NCI-H1105 treated with DMSO at 0.1 percent for 48 hours (cell line): ENCODE data around the gene TOP2A.
A peak's percentile ranks its signal among the peaks of the same experiment; 100 is the strongest.

Experiments used
- DNase-seq: peaks from one replicate; lab custom pipeline; 2025; lab: John Stamatoyannopoulos, UW

TOP2A gene

DNA sequence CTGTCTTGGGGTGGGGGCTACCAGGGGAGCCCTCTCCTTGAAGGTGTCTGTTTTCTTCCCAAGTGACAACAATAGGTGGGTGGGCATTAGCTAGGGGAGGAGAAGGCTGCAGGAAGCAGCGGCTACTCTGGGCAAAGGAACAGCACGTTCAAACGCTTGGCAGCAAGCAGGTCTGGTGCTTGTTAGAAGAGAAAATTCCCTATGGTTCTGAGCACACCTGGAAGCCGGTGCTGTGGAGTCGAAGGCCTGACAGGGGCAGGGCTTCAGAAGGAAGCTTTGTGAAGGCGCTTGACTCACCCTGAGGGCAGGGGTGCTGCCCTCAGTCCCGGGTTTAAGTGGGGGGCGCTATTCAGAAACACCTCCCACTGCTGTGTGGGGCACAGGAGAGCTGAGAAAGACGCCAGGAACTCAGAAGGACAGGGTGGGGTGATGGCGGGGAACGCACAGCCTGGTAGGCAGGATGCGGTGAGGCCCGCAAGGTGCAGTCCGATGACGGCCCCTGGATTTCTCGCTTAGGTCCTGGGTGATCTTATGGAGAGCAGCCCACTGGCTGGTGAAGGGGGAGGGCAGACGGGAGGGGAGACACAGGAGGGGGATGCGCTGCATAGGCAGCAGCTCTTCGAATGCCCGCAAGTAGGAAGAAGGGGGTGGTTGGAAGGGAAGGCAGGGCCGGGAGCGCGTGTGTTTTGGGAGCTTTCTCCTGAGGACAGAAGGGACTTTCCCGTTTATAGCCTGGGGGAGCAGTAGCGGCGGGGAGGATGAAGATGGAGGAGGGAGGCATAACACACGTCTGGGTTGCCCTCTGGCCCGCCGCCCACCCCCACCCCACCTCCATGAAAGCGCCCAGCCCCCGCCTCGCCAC, 56.4 kb downstream of the TOP2A start:
- DNase-seq, result no peak

DNA sequence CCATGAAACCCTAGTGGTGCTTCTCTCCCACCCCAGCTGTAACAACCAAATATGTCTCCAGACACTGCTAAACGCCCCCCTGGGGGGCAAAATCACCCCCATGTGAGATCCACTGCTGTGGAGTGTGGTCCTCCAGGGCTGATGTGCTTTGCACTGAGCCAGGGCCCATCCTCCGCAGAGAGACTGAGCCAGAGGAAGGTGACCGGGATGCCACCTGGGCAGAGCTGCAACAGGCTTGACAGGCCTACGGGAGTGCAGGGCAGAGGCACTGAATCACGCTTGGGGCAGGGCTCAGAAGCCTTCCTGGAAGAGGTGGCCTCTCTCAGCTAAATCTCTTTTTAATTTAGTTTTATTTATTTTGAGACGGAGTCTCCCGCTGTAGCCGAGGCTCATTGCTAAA, 57.6 kb downstream of the TOP2A start:
- no peak for DNase-seq

DNA sequence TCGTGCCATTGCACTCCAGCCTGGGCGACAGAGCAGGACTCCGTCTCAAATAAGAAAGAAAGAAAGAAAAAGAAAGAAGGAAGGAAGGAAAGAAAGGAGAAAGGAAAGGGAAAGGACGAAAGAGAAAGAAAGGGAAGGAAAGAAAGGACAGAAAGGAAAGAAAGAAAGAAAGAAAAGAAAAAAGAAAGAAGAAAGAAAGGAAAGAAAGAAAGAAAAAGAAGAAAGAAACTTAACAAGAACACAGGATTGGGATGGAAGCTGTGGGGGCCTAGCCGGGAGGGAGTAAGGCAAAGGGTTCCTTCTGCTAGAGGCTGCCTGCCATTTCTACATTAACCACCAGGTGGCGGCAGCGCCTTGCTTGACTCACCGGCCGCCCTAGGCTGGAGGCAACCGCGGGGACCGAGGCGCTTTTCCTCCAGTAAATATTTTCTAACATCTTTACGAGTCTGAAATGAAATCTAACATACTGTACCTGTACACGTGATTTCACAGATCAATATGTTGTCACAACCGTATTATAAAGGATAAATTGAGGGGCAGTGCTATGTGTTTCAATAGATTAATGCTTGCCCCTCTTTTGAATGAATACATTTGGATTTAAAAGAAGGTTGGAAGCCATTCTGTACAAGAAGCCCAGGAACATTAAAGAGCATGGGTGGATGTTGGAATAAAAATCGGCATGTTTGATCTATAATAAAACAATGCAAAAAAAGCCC, 59.2 kb downstream of the TOP2A start:
- DNase-seq, result peak; percentile 57

DNA sequence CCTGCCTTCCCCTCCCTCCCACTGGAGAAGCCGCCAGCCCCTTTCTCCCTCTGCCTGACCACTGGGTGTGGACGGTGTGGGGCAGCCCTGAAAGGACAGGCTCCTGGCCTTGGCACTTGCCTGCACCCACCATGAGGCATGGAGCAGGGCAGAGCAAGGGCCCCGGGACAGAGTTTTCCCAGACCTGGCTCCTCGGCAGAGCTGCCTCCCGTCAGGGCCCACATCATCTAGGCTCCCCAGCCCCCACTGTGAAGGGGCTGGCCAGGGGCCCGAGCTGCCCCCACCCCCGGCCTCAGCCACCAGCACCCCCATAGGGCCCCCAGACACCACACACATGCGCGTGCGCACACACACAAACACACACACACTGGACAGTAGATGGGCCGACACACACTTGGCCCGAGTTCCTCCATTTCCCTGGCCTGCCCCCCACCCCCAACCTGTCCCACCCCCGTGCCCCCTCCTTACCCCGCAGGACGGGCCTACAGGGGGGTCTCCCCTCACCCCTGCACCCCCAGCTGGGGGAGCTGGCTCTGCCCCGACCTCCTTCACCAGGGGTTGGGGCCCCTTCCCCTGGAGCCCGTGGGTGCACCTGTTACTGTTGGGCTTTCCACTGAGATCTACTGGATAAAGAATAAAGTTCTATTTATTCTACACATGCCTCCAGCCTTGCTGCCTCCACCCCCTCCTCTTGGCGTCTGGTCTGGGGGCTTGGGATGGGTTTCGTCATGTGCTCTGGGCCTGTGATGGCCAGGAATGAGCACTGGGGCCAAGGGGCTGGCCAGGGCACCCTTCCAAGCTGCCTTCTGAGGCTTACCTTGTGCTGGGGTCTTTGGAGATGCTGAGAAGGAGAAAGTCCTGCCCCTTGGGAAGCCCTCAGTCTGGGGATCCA, 60.5 kb downstream of the TOP2A start:
- DNase-seq, result no peak

DNA sequence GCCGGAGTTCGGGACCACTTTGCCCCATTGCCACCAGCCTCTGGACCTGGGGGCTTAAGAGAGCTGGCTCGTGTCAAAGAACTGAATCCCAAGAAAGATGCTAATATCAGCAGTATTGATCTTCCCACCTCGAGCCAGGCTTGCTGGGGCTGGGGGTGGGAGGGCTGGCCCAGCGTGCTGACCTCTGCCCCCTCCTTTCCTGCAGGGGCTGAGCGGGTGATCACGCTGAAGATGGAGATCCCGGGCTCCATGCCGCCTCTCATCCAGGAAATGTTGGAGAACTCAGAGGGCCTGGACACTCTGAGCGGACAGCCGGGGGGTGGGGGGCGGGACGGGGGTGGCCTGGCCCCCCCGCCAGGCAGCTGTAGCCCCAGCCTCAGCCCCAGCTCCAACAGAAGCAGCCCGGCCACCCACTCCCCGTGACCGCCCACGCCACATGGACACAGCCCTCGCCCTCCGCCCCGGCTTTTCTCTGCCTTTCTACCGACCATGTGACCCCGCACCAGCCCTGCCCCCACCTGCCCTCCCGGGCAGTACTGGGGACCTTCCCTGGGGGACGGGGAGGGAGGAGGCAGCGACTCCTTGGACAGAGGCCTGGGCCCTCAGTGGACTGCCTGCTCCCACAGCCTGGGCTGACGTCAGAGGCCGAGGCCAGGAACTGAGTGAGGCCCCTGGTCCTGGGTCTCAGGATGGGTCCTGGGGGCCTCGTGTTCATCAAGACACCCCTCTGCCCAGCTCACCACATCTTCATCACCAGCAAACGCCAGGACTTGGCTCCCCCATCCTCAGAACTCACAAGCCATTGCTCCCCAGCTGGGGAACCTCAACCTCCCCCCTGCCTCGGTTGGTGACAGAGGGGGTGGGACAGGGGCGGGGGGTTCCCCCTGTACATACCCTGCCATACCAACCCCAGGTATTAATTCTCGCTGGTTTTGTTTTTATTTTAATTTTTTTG, 61.6 kb downstream of the TOP2A start:
- no peak for DNase-seq

DNA sequence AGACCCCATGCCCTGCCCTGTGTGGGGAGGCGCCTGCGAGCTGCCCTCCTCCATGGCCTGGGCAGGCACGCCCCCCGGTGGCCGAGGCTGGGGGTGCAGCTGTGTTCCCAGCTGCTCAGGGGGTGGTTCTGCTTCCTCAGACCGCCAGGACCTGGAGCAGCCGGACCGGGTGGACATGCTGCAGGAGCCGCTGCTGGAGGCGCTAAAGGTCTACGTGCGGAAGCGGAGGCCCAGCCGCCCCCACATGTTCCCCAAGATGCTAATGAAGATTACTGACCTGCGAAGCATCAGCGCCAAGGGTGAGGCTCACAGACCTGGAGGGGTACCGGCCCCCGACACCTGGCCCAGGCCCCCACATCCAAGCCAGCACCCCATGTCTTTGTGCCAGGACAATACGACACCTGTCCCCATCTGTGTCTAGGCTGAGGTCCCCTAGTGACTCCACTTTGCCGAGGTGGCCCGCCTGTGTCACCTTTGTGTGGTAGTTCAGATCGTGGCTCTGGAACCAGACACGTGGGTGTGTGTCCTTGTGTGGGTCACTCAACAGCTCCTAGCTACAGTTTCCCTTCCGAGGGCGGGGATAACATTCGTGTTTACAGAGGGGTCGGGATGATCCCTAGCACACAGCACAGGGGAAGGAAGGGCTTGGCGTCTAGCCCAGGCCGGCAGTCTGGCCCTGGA, 62.4 kb downstream of the TOP2A start:
- DNase-seq, result peak; percentile 16

DNA sequence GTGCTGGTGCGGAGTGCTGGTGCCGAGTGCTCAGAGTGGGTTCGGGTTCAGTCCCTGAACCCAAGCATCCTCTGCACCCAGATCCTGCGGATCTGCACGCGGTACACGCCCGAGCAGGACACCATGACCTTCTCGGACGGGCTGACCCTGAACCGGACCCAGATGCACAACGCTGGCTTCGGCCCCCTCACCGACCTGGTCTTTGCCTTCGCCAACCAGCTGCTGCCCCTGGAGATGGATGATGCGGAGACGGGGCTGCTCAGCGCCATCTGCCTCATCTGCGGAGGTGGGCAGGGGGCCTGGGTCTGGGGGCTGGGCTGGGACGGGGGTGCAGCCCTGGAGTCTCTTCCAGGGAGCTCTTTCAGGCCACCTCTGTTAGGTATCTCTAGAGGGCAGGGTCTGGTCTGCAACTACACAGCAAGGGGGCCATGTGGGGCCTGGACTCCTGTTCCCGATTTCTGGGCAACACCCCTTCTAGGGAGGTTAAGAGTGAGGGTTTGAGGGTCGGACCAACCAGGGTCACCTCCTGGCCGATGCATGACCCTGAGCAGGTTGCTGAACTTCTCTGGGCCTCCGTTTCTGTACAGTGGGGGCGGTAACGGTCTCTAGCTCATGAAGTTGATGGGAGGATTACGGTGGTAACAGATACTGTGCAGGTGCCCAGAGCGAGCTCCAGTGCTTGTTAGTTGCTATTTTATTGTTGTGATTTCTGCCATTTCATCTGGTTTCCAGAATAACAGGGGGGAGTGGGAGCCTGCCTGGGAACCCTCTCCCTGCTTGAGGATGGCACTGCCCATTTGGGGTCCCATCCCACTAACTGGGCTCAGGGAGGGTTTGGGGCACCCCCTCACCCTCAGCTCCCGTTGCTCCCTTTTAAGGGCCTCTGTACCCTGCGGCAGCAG, 63.2 kb downstream of the TOP2A start:
- DNase-seq, result no peak

DNA sequence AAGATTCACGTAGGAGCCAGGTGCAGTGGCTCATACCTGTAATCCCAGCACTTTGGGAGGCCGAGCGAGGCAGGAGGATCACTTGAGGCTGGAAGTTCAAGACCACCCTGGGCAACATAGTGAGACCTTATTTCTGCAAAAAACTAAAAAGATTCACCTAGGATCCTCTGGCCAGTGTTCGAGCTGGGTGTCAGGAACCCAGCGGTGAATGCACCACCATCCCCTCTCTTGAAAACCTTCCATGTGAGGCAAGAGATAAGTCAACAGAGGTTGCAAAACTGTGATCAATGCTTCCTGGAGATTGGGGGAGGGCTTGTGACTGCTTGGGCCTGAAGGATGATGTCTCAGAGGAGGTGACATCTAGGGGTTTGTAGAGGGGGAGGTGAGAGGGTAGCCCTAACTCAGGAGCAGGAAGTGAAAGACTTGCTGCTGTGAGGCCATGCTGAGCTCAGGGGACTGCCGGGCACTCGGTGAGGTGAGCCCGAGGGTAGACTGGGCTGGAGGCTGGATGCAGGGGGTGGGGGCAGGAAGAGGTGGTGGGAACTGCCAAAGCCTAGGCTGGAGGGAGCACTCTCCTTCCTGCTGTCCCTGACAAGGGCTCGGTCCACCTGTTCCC, 64.8 kb downstream of the TOP2A start:
- no peak for DNase-seq

DNA sequence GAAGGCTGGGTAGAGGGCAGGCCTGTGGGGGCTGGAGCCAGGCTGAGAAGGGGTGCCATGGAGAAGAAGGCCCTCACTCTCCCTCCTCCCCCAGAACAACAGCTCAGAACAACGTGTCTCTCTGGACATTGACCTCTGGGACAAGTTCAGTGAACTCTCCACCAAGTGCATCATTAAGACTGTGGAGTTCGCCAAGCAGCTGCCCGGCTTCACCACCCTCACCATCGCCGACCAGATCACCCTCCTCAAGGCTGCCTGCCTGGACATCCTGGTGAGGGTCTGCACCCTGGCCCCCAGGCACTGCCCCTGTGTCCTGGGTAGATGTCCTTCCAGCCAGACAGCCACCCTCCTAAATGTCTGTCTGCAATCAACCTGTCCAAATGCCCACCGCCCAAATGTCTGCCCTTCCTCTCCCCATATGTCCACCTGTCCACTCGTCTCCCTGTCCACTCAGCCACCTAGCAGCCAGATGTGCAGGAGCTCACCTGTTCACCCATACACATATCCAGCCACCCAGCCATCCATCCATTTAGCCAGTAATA, 65.4 kb downstream of the TOP2A start:
- DNase-seq, result no peak

DNA sequence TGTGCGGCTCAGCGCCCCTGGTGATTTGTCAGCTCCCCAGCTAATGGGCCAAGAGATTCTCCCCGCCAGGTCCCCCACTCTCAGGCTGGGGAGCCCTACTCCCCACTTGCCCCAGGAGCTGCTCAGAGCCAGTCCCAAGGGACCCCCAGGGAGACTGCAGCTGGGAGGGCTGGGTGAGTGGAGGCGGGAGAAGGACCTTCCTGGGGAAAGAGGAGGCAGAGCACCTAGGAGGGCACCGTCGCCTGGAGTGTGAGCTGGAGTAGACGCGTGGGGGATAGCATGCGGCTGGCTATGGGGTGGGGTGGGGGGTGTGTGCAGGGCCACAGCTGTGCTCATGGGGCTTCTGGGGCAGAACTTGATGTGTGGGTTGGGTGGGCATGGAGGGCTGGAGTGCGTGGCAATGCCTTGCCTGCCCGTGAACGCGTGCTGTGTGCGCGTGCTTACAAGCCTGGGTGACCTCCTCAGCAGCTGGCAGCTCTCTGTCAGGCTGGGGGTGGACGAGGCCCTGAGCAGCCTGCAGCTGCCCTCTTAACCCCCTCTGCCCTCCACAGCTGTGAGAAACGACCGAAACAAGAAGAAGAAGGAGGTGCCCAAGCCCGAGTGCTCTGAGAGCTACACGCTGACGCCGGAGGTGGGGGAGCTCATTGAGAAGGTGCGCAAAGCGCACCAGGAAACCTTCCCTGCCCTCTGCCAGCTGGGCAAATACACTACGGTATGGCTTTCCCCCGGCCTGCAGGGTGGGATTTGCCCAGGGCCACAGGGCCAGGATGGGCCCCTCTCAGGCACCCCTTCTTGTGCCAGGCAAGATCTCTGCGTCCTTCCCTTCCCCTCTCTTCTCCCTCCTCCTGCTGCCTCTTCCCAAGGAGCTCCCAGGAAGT, 66.1 kb downstream of the TOP2A start:
- DNase-seq, result peak; percentile 64

DNA sequence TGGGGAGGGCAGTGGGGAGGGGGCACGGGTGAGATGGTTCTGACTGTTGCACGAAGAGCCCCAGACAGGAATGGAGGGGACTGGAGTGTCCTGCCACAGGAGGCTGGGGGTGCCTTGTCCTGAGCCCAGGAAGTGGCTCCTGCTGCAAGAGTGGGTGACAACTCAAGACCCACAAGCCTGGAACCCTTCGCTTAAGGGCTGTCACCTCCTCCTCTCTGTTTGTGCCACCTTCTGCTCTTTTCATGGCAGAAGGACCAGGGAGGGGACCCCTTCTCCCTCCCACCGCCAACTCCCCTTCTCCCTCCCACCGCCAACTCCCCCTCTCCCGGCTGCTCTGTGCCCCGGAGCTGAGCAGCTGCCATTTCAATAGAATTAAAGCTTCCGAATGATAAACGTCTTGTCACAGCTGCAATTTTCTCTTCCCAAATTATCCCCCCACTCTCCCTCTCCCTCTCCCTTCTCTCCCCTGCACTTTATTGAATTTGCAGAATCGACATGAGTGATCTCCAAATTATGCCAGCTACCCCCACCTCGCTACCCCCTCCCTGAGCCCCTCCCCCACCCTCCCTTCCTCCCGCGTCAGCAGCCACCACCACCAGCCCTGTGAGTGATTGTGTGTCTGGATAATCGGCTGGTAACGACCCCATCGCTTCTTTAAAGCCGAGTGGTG, 66.9 kb downstream of the TOP2A start:
- DNase-seq, result peak; percentile 67

DNA sequence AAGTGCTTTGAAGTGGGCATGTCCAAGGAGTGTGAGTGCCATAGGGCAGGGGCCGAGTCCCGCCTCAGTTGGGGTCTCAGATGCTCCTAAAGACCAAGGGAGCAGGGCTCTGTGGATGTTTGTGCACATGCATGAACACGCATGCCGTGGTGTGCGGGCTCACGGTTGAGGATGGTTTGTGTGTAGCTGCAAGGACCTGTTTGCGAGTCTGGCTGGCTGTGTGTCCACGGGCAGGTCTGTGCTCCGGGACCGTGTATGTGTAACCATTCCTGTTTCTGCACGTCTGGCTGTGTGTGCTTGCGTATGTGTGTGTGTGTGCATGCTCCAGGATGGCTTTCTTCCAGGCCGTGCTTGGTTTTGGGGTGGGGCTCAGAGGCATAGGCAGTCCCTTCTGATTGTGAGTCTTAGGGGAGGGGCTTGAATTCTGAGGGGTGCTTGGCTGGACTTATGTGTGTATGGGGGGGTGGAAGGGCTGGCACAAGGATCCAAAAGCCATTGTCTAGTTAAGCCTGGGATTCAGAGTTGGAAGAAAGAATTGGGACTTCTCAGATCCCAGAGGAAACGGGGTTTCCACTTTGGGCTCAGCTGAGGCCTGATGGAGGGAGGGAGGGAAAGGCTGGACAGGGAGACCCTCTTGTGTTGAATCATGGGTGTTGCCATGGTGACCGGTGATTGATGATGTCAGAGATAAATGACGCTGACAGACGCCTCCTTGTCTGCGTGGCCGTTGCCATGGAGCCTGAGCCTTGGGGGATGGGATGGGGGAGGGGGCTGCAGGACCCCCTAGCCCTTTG, 67.6 kb downstream of the TOP2A start:
- DNase-seq, result peak; percentile 57

DNA sequence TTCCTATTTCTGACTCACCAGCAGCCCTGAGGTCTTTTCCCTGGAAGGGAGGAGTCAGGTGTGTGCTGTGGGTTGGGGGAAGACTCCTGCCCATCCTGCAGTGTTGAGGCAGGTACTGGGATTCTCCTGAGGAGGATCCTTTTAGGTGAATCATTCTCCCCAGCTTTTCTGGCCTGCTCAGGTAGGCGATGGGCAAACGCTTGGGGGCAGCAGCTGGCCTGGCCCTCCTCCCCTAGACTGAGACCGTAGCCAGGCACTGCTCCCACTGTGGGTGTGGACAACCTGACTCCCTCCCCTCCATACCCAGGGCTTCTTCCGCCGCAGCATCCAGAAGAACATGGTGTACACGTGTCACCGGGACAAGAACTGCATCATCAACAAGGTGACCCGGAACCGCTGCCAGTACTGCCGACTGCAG, 68.2 kb downstream of the TOP2A start:
- no peak for DNase-seq

DNA sequence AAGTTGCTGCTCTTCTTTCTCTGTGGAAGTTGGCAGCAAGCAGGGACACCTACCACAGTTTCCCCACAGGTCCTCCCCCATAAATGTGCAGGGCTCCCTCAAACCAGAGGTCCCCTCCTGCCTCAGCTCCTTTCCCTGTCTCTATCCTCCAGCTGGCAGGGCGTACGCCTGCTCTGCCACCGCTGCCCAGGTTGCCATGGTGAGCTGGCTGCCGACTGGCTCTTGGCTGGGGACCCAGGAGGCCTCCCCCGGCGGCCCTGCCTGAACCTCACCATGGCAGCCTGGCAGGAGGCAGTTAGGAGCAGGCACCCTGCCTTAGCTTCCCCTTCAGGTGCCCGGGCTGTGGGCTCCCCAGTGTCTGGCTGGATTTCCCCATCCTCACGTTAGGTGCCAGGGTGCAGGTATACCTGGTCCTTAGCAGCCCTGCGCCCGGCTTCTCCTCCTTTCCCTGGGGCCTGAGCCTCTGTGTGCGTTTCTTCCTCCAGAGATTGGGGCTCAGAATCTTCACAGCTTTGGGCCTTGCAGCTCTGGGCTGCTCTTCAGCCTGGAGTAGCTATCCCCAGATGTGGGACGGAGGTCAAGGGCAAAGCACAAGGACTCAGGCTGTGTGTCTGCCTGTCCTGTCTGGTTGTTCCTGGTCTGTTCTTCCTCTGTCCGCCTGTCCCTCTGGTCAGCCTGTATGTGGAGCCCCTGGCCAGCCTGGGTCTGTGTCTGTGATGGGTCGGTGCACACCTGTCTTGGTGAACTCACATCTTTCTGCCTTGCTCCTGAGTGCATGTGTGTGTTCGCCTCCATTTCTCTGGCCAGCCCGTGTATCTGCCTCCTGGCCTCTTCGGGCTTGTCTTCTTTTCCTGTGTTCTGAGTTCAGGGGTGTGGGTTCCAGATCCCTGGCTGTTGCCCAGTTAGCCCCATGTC, 68.9 kb downstream of the TOP2A start:
- DNase-seq, result peak; percentile 59

DNA sequence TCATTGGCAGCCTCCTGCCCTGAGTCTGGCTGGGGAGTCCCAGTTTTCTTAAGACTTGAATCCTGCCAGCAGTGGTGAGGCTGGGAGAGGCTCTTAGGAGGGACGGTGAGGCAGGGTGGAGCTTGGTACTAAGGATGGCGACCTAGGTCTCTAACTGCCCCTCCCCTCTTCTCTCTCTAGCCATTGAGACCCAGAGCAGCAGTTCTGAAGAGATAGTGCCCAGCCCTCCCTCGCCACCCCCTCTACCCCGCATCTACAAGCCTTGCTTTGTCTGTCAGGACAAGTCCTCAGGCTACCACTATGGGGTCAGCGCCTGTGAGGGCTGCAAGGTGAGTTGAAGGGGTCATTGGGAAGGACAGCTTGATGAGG, 69.6 kb downstream of the TOP2A start:
- no peak for DNase-seq
